ENCODE results near the gene SCYGR5.
"Not testable (repeated sequence)": the region's sequence is repeated elsewhere in the genome, so short reads cannot be mapped to it uniquely, and the experiment has no call there.

SCYGR5 gene

GRCh38 chr2:227666631-227667170 lies at the start of gene SCYGR5:
TSS of gene SCYGR5 (plus strand) at chr2:227666804. CDS start at chr2:227666804, 0 bp downstream.
- H3K4me1 ChIP-seq (ENCODE audit: control insufficient read depth in 1 of 2, insufficient read depth in 2 of 2, low read length in 2 of 2); H3K9me3 ChIP-seq (ENCODE audit: control insufficient read depth in 1 of 2, low read length in 2 of 2); H3K36me3 ChIP-seq (ENCODE audit: control insufficient read depth in 1 of 2, insufficient read depth in 2 of 2, low read length in 2 of 2); H3K27me3 ChIP-seq (ENCODE audit: low read depth, low read length); H3K4me3 ChIP-seq (ENCODE audit: low read depth in 1 of 2, low read length in 2 of 2); H3K27ac ChIP-seq (ENCODE audit: low read length): not testable (repeated sequence)

DNA sequence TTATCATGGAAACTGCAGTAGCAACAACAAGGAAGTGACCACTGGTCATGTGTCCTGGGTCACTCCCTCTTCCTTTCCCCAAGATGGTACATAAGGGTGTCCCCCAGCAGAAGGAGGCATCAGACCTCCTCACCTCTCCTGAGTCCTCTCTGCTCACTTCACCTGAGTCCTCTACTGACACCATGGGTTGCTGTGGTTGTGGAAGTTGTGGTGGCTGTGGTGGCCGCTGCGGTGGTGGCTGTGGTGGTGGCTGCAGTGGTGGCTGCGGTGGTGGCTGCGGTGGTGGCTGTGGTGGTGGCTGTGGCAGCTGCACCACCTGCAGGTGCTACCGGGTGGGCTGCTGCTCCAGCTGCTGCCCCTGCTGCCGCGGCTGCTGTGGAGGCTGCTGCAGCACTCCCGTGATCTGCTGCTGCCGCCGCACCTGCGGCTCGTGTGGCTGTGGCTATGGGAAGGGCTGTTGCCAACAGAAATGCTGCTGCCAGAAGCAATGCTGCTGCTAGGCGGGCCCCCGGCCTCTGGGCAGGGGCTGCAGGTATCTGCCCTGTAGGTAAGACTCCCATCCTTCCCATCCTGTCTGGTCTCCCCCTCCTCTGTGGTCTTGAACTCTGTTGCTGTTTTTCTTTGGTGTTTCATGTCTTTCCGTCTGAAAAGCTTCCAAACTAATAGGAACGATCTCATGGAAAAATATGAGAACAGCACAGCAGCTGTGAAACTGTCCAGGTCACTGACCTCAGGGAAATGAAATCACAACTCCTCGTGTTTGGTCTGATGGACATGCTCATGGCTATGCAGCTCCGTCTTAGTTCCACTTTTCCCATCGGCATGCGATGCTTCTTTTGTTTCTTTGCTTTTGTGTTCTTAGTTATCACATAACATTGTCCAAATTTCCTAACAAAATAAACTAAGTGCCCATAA lies 49.0 kb upstream of the SCYGR5 start, which contains the start of gene SCYGR4:
SCYGR4 (plus strand) TSS at position 183 of the 915 bp plus-strand sequence; CDS start at position 183, 0 bp downstream.
- Histone ChIP-seq H3K4me1 (ENCODE audit: control insufficient read depth in 1 of 2, insufficient read depth in 2 of 2, low read length in 2 of 2) (peaks cover 0 to 6% of the 10 kb centered on the region in 2 donors), H3K27ac (ENCODE audit: low read length) (no peak within 1 kb of the TSS), H3K27me3 (ENCODE audit: low read depth, low read length) (no peaks in the 10 kb centered on the region), H3K4me3 (ENCODE audit: low read depth in 1 of 2, low read length in 2 of 2) (no peak within 1 kb of the TSS), H3K9me3 (ENCODE audit: control insufficient read depth in 1 of 2, low read length in 2 of 2) (peaks cover 0 to 2% of the 10 kb centered on the region in 2 donors), H3K36me3 (ENCODE audit: control insufficient read depth in 1 of 2, insufficient read depth in 2 of 2, low read length in 2 of 2) (no peaks in the 10 kb centered on the region)

- no peaks in the 10 kb centered on the region for H3K36me3 ChIP-seq (ENCODE audit: control insufficient read depth in 1 of 2, insufficient read depth in 2 of 2, low read length in 2 of 2)
- H3K27ac ChIP-seq (ENCODE audit: low read length), result no peak overlapping the region
- no peaks in the 10 kb centered on the region for H3K4me1 ChIP-seq (ENCODE audit: control insufficient read depth in 1 of 2, insufficient read depth in 2 of 2, low read length in 2 of 2)
- peaks cover 0 to 2% of the 10 kb centered on the region in 2 donors for H3K9me3 ChIP-seq (ENCODE audit: control insufficient read depth in 1 of 2, low read length in 2 of 2)
- H3K4me3 ChIP-seq (ENCODE audit: low read depth in 1 of 2, low read length in 2 of 2), result no peak overlapping the region
- no peaks in the 10 kb centered on the region for H3K27me3 ChIP-seq (ENCODE audit: low read depth, low read length)
These were observed 43.4 kb upstream of the SCYGR5 start for GRCh38 chr2:227623226-227623625.

- Histone ChIP-seq H3K27ac (ENCODE audit: low read length) (no peak overlapping the region), H3K27me3 (ENCODE audit: low read depth, low read length) (no peaks in the 10 kb centered on the region), H3K4me3 (ENCODE audit: low read depth in 1 of 2, low read length in 2 of 2) (no peak overlapping the region), H3K4me1 (ENCODE audit: control insufficient read depth in 1 of 2, insufficient read depth in 2 of 2, low read length in 2 of 2) (no peaks in the 10 kb centered on the region), H3K9me3 (ENCODE audit: control insufficient read depth in 1 of 2, low read length in 2 of 2) (peaks cover 0 to 2% of the 10 kb centered on the region in 2 donors), H3K36me3 (ENCODE audit: control insufficient read depth in 1 of 2, insufficient read depth in 2 of 2, low read length in 2 of 2) (no peaks in the 10 kb centered on the region)
These were observed 41.2 kb upstream of the SCYGR5 start for GRCh38 chr2:227625420-227625819.

DNA sequence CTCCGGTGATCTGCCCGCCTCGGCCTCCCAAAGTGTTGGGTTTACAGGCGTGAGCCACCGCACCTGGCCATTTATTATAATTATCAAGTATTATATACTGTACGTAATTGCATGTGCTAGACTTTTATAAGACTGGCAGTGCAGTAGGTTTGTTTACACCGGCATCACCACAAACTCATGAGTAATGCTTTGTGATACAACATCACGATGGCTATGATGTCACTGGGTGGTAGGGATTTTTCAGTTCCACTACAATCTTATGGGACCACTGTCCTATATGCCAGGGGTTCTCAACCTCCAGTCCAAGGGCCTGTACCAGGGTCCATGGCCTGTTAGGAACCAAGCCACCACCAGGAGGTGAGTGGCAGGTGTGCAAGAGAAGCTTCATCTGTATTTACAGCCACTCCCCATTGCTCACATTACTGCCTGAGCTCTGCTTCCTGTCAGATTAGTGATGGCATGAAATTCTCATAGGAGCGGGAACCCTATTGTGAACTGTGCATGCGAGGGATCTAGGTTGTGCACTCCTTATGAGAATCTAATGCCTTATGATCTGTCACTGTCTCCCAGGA lies 39.9 kb upstream of the SCYGR5 start:
- H3K4me1 ChIP-seq (ENCODE audit: control insufficient read depth in 1 of 2, insufficient read depth in 2 of 2, low read length in 2 of 2), result no peaks in the 10 kb centered on the region
- no peaks in the 10 kb centered on the region for H3K36me3 ChIP-seq (ENCODE audit: control insufficient read depth in 1 of 2, insufficient read depth in 2 of 2, low read length in 2 of 2)
- no peaks in the 10 kb centered on the region for H3K27me3 ChIP-seq (ENCODE audit: low read depth, low read length)
- no peak overlapping the region for H3K4me3 ChIP-seq (ENCODE audit: low read depth in 1 of 2, low read length in 2 of 2)
- H3K27ac ChIP-seq (ENCODE audit: low read length), result no peak overlapping the region
- peaks cover 0 to 2% of the 10 kb centered on the region in 2 donors for H3K9me3 ChIP-seq (ENCODE audit: control insufficient read depth in 1 of 2, low read length in 2 of 2)

DNA sequence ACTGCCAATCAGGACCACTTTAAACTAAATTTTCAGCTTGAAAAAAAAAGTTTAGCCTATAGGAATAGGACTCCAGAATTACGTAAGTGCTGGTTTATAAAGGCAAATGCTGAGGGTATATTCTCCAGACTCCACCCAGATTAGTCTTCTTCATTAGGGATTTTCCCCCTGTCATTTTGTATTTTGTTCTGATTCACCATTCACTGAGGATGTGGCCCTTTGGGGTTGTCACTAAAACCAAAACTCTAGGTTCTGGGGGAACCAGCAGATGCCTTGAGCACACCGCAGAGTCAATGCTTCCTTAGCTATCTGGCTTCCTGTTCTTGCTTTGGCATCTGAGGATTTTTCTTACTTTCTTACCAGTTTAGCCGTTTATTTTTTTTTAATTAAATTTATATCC lies 38.8 kb upstream of the SCYGR5 start:
- H3K27ac ChIP-seq (ENCODE audit: low read length), result no peak overlapping the region
- no peaks in the 10 kb centered on the region for H3K27me3 ChIP-seq (ENCODE audit: low read depth, low read length)
- no peaks in the 10 kb centered on the region for H3K36me3 ChIP-seq (ENCODE audit: control insufficient read depth in 1 of 2, insufficient read depth in 2 of 2, low read length in 2 of 2)
- H3K9me3 ChIP-seq (ENCODE audit: control insufficient read depth in 1 of 2, low read length in 2 of 2), result no peaks in the 10 kb centered on the region
- no peaks in the 10 kb centered on the region for H3K4me1 ChIP-seq (ENCODE audit: control insufficient read depth in 1 of 2, insufficient read depth in 2 of 2, low read length in 2 of 2)
- H3K4me3 ChIP-seq (ENCODE audit: low read depth in 1 of 2, low read length in 2 of 2), result no peak overlapping the region

DNA sequence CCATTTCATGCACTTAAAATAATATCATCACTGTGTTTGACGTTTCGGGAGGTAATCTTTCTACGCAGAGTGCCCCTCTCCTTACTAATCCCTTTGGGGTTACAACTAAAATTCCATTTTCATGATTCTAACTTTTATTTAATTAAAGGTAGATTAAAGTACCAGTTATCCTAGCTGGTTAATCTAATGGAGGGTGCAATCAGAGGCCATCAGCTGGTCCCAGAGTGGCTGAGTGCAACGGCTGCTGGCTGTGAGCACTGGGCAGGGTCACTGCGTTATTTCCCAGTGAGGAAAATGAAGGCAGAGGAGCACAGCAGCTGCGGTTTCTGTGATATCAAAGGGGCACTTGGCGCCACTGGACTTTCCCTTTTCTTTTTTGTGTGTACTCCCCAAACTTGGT lies 37.2 kb upstream of the SCYGR5 start:
- Histone ChIP-seq H3K27me3 (ENCODE audit: low read depth, low read length) (no peaks in the 10 kb centered on the region), H3K27ac (ENCODE audit: low read length) (no peak overlapping the region), H3K4me3 (ENCODE audit: low read depth in 1 of 2, low read length in 2 of 2) (no peak overlapping the region), H3K4me1 (ENCODE audit: control insufficient read depth in 1 of 2, insufficient read depth in 2 of 2, low read length in 2 of 2) (no peaks in the 10 kb centered on the region), H3K36me3 (ENCODE audit: control insufficient read depth in 1 of 2, insufficient read depth in 2 of 2, low read length in 2 of 2) (no peaks in the 10 kb centered on the region), H3K9me3 (ENCODE audit: control insufficient read depth in 1 of 2, low read length in 2 of 2) (no peaks in the 10 kb centered on the region)

- Histone ChIP-seq H3K9me3 (ENCODE audit: control insufficient read depth in 1 of 2, low read length in 2 of 2) (no peaks in the 10 kb centered on the region), H3K27me3 (ENCODE audit: low read depth, low read length) (no peaks in the 10 kb centered on the region), H3K4me3 (ENCODE audit: low read depth in 1 of 2, low read length in 2 of 2) (no peak overlapping the region), H3K4me1 (ENCODE audit: control insufficient read depth in 1 of 2, insufficient read depth in 2 of 2, low read length in 2 of 2) (no peaks in the 10 kb centered on the region), H3K27ac (ENCODE audit: low read length) (no peak overlapping the region), H3K36me3 (ENCODE audit: control insufficient read depth in 1 of 2, insufficient read depth in 2 of 2, low read length in 2 of 2) (no peaks in the 10 kb centered on the region)
These were observed 36.3 kb upstream of the SCYGR5 start for GRCh38 chr2:227630322-227630721.

GRCh38 chr2:227632827-227633226 lies 33.8 kb upstream of the SCYGR5 start:
- no peaks in the 10 kb centered on the region for H3K27me3 ChIP-seq (ENCODE audit: low read depth, low read length)
- H3K36me3 ChIP-seq (ENCODE audit: control insufficient read depth in 1 of 2, insufficient read depth in 2 of 2, low read length in 2 of 2), result no peaks in the 10 kb centered on the region
- no peak overlapping the region for H3K27ac ChIP-seq (ENCODE audit: low read length)
- H3K4me3 ChIP-seq (ENCODE audit: low read depth in 1 of 2, low read length in 2 of 2), result no peak overlapping the region
- H3K4me1 ChIP-seq (ENCODE audit: control insufficient read depth in 1 of 2, insufficient read depth in 2 of 2, low read length in 2 of 2), result no peaks in the 10 kb centered on the region
- H3K9me3 ChIP-seq (ENCODE audit: control insufficient read depth in 1 of 2, low read length in 2 of 2), result no peaks in the 10 kb centered on the region

DNA sequence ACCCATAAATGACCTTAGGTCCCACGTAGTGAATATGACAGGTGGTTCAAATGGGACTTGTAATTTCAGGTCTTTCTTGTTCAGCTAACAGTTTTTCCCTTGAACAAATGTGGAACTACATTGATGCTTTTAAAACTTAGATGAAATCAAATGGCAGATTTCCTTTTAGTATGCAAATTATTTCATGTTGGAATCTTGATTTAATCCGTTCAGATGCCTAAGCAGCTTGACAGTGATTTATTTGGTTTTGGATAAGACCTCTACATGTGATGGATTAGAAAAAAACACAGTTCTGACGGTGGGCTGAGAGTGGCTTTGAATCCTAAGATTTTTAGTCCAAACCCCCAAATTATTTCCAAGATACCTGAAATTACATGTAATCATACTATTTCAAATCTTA lies 32.4 kb upstream of the SCYGR5 start:
- H3K27me3 ChIP-seq (ENCODE audit: low read depth, low read length), result no peaks in the 10 kb centered on the region
- no peaks in the 10 kb centered on the region for H3K36me3 ChIP-seq (ENCODE audit: control insufficient read depth in 1 of 2, insufficient read depth in 2 of 2, low read length in 2 of 2)
- no peaks in the 10 kb centered on the region for H3K4me1 ChIP-seq (ENCODE audit: control insufficient read depth in 1 of 2, insufficient read depth in 2 of 2, low read length in 2 of 2)
- no peak overlapping the region for H3K27ac ChIP-seq (ENCODE audit: low read length)
- no peak overlapping the region for H3K4me3 ChIP-seq (ENCODE audit: low read depth in 1 of 2, low read length in 2 of 2)
- H3K9me3 ChIP-seq (ENCODE audit: control insufficient read depth in 1 of 2, low read length in 2 of 2), result no peaks in the 10 kb centered on the region

DNA sequence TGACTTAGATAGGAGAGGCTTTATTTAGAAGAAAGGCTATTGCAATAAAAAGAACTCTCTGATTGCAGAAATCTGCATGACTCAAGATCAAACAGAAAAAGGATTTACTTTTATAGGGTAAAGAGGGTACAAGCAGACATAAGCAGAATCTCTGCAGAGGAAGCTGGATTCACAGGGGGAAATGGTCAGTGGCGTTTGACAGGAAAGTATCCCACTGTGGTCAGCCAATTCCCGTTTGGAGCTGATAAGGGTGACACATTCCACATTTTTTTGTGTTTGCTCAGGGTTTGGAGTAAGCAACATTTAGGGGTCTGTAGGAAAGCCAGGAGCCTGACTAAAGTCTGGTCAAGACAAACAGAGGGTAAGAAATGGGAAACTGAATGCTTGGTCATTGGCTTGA lies 23.9 kb upstream of the SCYGR5 start:
- H3K4me1 ChIP-seq (ENCODE audit: control insufficient read depth in 1 of 2, insufficient read depth in 2 of 2, low read length in 2 of 2), result no peaks in the 10 kb centered on the region

More for the DNA sequence above, 23.9 kb upstream of the SCYGR5 start:
- Histone ChIP-seq H3K27me3 (ENCODE audit: low read depth, low read length) (no peaks in the 10 kb centered on the region), H3K4me3 (ENCODE audit: low read depth in 1 of 2, low read length in 2 of 2) (no peak overlapping the region), H3K36me3 (ENCODE audit: control insufficient read depth in 1 of 2, insufficient read depth in 2 of 2, low read length in 2 of 2) (no peaks in the 10 kb centered on the region), H3K27ac (ENCODE audit: low read length) (no peak overlapping the region), H3K9me3 (ENCODE audit: control insufficient read depth in 1 of 2, low read length in 2 of 2) (no peaks in the 10 kb centered on the region)
